Aorta (tissue), 5 donors: ENCODE data around the gene LARGE1. TPM values are rescaled to one million over a fixed set of nuclear protein-coding genes. Genes with fewer than 3 reads are reported as not detected.

Experiments used
- ATAC-seq: fragments of 200-7000 bp; cut with Tn5 transposase; one replicate; pipeline ENCODE4 v1.9.1; 2022; ENCODE audit warnings: moderate library complexity; ENCODE audit not compliant: low FRiP score
- DNase-seq, 2 donors: peaks; one replicate each; pipeline ENCODE4 v3.0.0-alpha.2; 2020
- H3K27ac ChIP-seq, 2 donors: one replicate each; pipeline ENCODE4 v1.5.1; 2013; ENCODE audit warnings: low read length in 2 of 2, mild to moderate bottlenecking in 2 of 2, moderate library complexity in 2 of 2, control low read depth in 1 of 2, inconsistent platforms in 1 of 2, low read depth in 1 of 2
- H3K27me3 ChIP-seq, 2 donors: one replicate each; pipeline ENCODE4 v1.6.1; 2013; ENCODE audit warnings: control low read depth in 1 of 2, low read length in 1 of 2, mild to moderate bottlenecking in 1 of 2, moderate library complexity in 1 of 2; ENCODE audit not compliant: insufficient read depth in 2 of 2, control insufficient read depth in 1 of 2
- H3K36me3 ChIP-seq, 2 donors: one replicate each; pipeline ENCODE4 v1.6.1; 2013; ENCODE audit warnings: control low read depth in 1 of 2, low read length in 1 of 2, mild to moderate bottlenecking in 1 of 2; ENCODE audit not compliant: insufficient read depth in 2 of 2, control insufficient read depth in 1 of 2
- H3K4me1 ChIP-seq, 2 donors: one replicate each; pipeline ENCODE4 v1.6.1; 2013; ENCODE audit warnings: low read length in 2 of 2, control low read depth in 1 of 2, mild to moderate bottlenecking in 1 of 2, moderate library complexity in 1 of 2; ENCODE audit not compliant: insufficient read depth in 2 of 2, control insufficient read depth in 1 of 2
- H3K4me3 ChIP-seq, 2 donors: one replicate each; pipeline ENCODE4 v1.5.1; 2013; ENCODE audit warnings: low read length in 2 of 2, control low read depth in 1 of 2, mild to moderate bottlenecking in 1 of 2
- H3K9me3 ChIP-seq: one replicate; pipeline ENCODE4 v1.6.1; 2013; ENCODE audit warnings: mild to moderate bottlenecking, low read length; ENCODE audit not compliant: control insufficient read depth
- WGBS, 2 donors: extraction: QIAGEN DNeasy Blood & Tissue Kit; methylation state at CpG; one replicate each; pipeline ENCODE4 v1.1.7; 2013; 5-methylcytosine and 5-hydroxymethylcytosine counted together
- intact Hi-C, 2 donors: fragments of 100-400 bp; cut with DNase I; formaldehyde crosslinking; loops; one replicate each; pipeline versions ENCODE4 v1.14.2 to v1.15.0; 2022
- polyA plus RNA-seq, 2 donors: library from polyadenylated mRNA; stranded (reverse); fragments of 200-250 nt; gene quantifications; one replicate each; pipeline ENCODE4 v1.2.3, GENCODE V29; 2013
- total RNA-seq, 2 donors: library from RNA; stranded (reverse); fragmentation: NEBNext Ultra II Directional; extraction: Animal tissue kit (Norgen Biotek cat#: 25700); gene quantifications; one replicate each; pipeline ENCODE4 v1.2.1, GENCODE V29; 2021
- donor health status: healthy with polysubstance abuse.
- donor health status: Bipolar disorder and iron deficiency.
- donor health status: DM: no; HTN: no; CAD: no.
- donor health status: DM: no; HTN: no; CAD: no.
- donor health status: DM: yes; HTN: yes; CAD: no.

LARGE1 gene
- total and polyA plus RNA-seq, 4 donors = 2.6 to 52.5 (median 24.0) TPM

GRCh38 chr22:33789690-33790253, 130.5 kb downstream of the LARGE1 start:
- H3K36me3 ChIP-seq = no peaks in the 10 kb centered on the region
- H3K9me3 ChIP-seq = peaks cover 2% of the 10 kb centered on the region
- WGBS, 2 donors = 93 to 95% methylated on average over 4 of the region's 4 CpGs
- H3K4me1 ChIP-seq = no peaks in the 10 kb centered on the region
- H3K4me3 ChIP-seq = no peak overlapping the region
- H3K27me3 ChIP-seq = no peaks in the 10 kb centered on the region
- intact Hi-C loops = no loop called here
- no peak for DNase-seq
- ATAC-seq = no peak
- no peak overlapping the region for H3K27ac ChIP-seq

- no peaks in the 10 kb centered on the region for H3K4me1 ChIP-seq
- no peaks in the 10 kb centered on the region for H3K36me3 ChIP-seq
- intact Hi-C loops = no loop called here
- DNase-seq (no peak), ATAC-seq (no peak)
- H3K9me3 ChIP-seq = peaks cover 2% of the 10 kb centered on the region
- H3K27me3 ChIP-seq = no peaks in the 10 kb centered on the region
- WGBS, 2 donors = 97 to 98% methylated on average over 3 of the region's 3 CpGs
- no peak overlapping the region for H3K27ac ChIP-seq
- no peak overlapping the region for H3K4me3 ChIP-seq
Measured at GRCh38 chr22:33788927-33789326, 131.3 kb downstream of the LARGE1 start.

GRCh38 chr22:33787645-33788456, 132.4 kb downstream of the LARGE1 start:
- 96 to 98% methylated on average over 4 of the region's 4 CpGs for WGBS, 2 donors
- no peaks in the 10 kb centered on the region for H3K4me1 ChIP-seq
- H3K27me3 ChIP-seq = no peaks in the 10 kb centered on the region
- peaks cover 2% of the 10 kb centered on the region for H3K9me3 ChIP-seq
- H3K27ac ChIP-seq = no peak overlapping the region
- intact Hi-C loops = no loop called here
- no peak overlapping the region for H3K4me3 ChIP-seq
- H3K36me3 ChIP-seq = no peaks in the 10 kb centered on the region
- ATAC-seq (no peak), DNase-seq (no peak)

- no peaks in the 10 kb centered on the region for H3K36me3 ChIP-seq
- no peak overlapping the region for H3K27ac ChIP-seq
- H3K4me1 ChIP-seq = no peaks in the 10 kb centered on the region
- no peak overlapping the region for H3K4me3 ChIP-seq
- H3K9me3 ChIP-seq = peaks cover 2% of the 10 kb centered on the region
- DNase-seq = no peak
- no peaks in the 10 kb centered on the region for H3K27me3 ChIP-seq
- intact Hi-C loops = no loop called here
- no peak for ATAC-seq
Measured at GRCh38 chr22:33786149-33786548, 134.1 kb downstream of the LARGE1 start.

- intact Hi-C loops = no loop called here
- no peak overlapping the region for H3K27ac ChIP-seq
- H3K4me1 ChIP-seq = no peaks in the 10 kb centered on the region
- no peaks in the 10 kb centered on the region for H3K36me3 ChIP-seq
- peaks cover 2% of the 10 kb centered on the region for H3K9me3 ChIP-seq
- H3K27me3 ChIP-seq = no peaks in the 10 kb centered on the region
- H3K4me3 ChIP-seq = no peak overlapping the region
- WGBS, 2 donors = 81 to 87% methylated on average over 5 of the region's 5 CpGs
- no peak for DNase-seq
- ATAC-seq = no peak
Measured at GRCh38 chr22:33785283-33785968, 134.8 kb downstream of the LARGE1 start.

- DNase-seq (no peak), ATAC-seq (no peak)
- no peaks in the 10 kb centered on the region for H3K36me3 ChIP-seq
- H3K4me3 ChIP-seq = no peak overlapping the region
- no peaks in the 10 kb centered on the region for H3K27me3 ChIP-seq
- no peak overlapping the region for H3K27ac ChIP-seq
- H3K4me1 ChIP-seq = no peaks in the 10 kb centered on the region
- intact Hi-C loops = no loop called here
- no peaks in the 10 kb centered on the region for H3K9me3 ChIP-seq
- WGBS, 2 donors = 14 to 24% methylated on average over 5 of the region's 5 CpGs
Measured at GRCh38 chr22:33781411-33781810, 138.9 kb downstream of the LARGE1 start.

- 90 to 91% methylated on average over 5 of the region's 5 CpGs for WGBS, 2 donors
- Histone ChIP-seq H3K4me3 (no peak overlapping the region), H3K27ac (no peak overlapping the region), H3K27me3 (no peaks in the 10 kb centered on the region), H3K9me3 (no peaks in the 10 kb centered on the region), H3K36me3 (no peaks in the 10 kb centered on the region), H3K4me1 (no peaks in the 10 kb centered on the region)
- DNase-seq (no peak), ATAC-seq (no peak)
- intact Hi-C loops = no loop called here
Measured at GRCh38 chr22:33780531-33781136, 139.6 kb downstream of the LARGE1 start.

GRCh38 chr22:33779243-33779642, 141.0 kb downstream of the LARGE1 start:
- Histone ChIP-seq H3K4me3 (no peak overlapping the region), H3K27ac (no peak overlapping the region), H3K4me1 (no peaks in the 10 kb centered on the region), H3K9me3 (no peaks in the 10 kb centered on the region), H3K36me3 (no peaks in the 10 kb centered on the region), H3K27me3 (no peaks in the 10 kb centered on the region)
- ATAC-seq (no peak), DNase-seq (no peak)
- 91 to 93% methylated on average over 3 of the region's 3 CpGs for WGBS, 2 donors
- intact Hi-C loops = no loop called here
